HG03139 (cell line): ENCODE measurements around the gene LDB2.

Experiments used
- ATAC-seq: cut with Tn5 transposase; IDR thresholded peaks from one replicate; pipeline ENCODE4 v1.9.1; 2021; ENCODE audit not compliant: unreplicated experiment

The LDB2 gene

GRCh38 chr4:16726368-16727050 is 171.9 kb downstream of the LDB2 start:
- no peak for ATAC-seq

DNA sequence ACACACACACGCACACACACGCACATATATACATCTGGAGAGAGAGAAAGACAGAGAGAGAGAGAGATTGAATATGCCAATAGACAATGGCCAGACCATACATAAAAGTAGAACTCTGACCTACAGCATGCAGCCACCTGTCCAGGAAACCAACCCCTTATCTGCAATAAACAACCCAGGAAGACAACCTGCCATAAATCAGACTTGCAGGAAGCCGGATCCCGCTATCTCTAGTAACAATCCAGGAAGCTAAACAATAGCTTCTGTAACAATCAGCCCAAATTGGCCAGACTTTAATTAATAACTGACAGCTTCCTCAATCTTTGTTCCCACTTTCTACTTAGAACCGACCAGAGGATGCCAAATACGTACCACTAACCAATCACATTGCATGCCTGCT is 173.2 kb downstream of the LDB2 start:
- no peak for ATAC-seq

GRCh38 chr4:16722416-16722815 is 176.0 kb downstream of the LDB2 start:
- ATAC-seq = no peak

GRCh38 chr4:16721613-16722291 is 176.7 kb downstream of the LDB2 start:
- ATAC-seq = no peak

DNA sequence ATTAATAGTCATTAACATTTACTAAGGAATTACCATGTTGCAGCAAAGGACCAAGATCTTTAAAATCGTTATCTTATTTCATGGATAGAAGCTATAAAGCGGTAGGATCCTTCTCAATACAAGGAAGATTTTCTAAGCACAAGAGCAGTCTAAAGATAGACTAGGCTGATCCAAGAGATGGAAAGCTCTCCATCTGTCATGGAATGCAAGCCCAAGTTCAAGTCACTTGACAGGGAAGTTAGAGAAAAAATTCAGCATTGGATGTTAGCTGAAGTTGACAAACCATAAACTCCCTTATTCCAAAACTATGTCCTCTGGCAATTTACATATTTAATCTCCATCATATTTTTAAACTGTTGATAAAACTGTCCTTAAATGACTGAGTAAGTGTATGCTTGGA is 177.7 kb downstream of the LDB2 start:
- ATAC-seq = no peak

DNA sequence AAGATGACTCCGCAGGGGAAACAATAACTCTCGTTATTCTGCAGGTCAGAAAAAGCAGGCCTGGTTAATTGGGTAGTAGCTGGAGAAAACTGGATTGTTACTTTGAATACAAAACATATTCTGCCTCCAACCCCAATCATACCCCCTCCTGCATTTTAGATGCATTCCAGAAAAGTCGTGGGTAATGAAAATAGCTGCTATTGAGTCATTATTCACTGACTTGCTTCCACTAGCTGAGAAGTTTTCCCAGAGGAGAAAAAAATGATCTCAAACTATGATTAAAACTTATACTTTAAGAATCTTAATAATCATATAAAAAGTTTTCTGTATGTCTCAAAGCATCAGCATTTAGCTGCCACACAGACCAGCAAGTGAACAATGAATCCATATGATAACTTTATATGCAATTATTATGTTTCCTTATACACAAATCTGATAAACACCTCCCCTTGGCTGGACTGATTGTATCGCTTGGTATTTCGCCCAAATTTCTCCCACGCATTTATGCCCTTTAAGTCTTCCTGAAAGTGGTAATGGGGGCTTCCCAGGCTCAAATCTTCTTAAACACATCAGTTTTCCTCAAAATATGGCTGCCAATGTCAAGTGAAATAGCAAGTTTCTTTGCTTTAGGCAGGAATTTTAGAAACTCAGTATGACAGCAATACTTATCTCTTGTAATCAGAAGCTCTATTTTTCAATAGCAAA is 181.0 kb downstream of the LDB2 start:
- no peak for ATAC-seq

DNA sequence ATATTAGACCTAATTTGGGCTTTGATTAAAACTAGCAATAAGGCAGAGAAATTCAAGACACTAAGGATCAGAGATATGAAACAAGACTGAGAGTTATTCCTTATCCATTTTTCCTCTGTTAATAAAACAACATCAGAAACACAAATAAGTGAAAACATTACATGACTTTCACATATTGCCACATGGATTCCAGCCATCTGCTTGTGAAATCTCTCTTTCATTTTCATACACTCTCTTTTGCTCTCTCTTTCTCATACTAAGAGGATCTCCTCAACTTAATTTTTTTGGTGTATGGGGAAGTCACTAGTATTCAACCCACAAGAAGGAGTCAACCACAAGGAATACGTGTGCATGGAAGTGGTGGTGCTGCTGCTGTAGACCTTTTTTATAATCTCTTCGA is 183.0 kb downstream of the LDB2 start:
- ATAC-seq = no peak

DNA sequence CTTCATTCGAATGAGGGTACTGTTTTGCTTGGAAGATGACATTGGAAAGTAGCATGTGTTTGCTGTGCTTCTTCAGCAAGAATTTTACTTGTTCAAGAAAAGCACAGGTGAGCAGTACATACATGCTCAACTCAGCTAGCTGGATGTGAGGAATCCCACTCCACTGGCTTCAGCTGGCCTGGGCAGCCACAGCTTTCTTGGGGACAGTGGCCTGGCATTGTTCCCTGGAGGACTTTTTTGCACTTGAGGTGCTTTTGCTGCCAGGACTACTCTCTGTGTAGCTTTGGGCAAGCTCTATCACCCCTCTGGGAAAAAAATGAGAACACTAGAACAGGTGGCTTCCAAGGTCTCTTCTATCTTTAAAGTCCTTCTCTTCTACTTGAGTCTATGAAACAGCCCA is 184.3 kb downstream of the LDB2 start:
- ATAC-seq = no peak

GRCh38 chr4:16713696-16714095 is 184.7 kb downstream of the LDB2 start:
- ATAC-seq = no peak

GRCh38 chr4:16713271-16713670 is 185.2 kb downstream of the LDB2 start:
- no peak for ATAC-seq

DNA sequence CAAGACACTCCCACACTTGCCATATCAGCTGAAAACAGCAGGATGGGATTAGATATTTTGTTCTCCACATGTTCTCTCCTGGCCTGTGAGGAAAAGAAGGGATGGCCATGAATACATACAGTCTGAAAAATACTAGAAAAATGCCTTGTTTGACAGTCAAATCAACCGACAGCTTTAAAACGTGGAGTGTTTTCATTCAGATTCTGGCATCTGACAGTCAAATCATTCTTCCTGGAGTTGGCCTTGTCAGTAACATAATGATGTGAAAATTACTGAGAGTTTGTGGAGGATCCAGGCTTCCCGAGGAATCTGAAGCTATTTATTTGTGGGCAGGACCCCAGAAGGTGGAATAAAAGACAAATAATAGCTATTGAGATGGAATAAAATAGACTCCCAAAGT is 188.2 kb downstream of the LDB2 start:
- no peak for ATAC-seq

GRCh38 chr4:16707874-16708273 is 190.6 kb downstream of the LDB2 start:
- no peak for ATAC-seq

- no peak for ATAC-seq
These were observed 192.2 kb downstream of the LDB2 start for GRCh38 chr4:16706251-16706650.

DNA sequence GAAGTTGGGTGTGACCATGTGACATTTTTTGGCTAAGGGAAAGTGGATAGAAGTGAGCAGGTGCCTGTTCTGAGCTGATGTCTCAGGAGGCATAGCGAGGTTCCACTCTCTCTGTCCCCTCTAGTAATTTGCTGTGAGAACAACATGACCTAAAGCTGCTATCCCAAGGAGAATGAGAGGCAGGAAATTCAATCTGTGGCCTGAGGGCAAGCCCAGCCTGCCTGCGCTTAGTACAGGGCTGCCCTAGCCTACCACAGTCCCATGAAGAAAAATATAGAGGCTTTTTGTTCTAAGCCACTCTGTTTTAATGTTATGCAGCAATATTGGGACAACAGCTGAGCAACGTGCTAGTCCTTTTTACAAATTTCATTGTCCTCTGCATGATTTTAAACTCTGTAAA is 193.1 kb downstream of the LDB2 start:
- ATAC-seq = no peak

- ATAC-seq = no peak
These were observed 194.0 kb downstream of the LDB2 start for GRCh38 chr4:16704489-16704888.

DNA sequence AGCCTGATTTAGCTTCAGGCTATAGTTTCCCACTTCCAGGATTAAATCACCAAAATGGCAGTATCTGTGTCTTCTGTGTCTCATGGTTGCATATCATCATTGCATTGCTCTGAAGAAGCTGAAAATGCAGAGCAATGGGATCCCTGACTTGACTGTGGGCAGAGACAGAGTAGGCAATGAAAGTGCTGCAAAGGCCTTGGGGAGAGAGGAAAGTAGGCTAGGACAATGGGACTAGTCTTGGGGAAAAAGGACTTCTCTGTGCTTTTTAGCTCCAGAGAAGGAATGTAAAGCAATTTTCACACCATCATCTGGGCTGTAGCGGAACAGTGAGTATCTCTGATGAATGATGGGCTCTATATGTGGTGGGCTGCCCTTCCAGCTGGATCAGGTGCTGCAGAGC is 202.5 kb downstream of the LDB2 start:
- no peak for ATAC-seq

GRCh38 chr4:16694884-16695276 is 203.6 kb downstream of the LDB2 start:
- ATAC-seq = no peak

- ATAC-seq = no peak
These were observed 204.1 kb downstream of the LDB2 start for GRCh38 chr4:16694173-16694883.

DNA sequence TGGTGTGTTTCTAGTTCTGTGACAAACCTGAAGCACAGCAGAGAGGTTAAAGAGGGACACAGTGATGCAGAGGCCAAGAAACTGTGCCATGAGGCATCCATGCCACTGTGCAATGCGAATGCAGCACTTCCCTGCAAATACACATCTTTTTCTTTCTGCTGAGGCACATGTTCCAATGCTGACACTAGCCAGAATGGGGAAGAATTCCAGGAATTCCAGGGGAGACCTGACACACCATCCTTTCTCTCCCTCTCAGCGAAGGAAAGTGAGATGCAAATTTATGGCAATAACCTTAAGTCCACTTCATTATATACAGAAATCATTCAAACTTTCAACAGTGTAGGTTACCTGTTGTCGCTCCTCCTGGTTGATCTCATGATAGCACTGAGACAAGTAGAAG is 204.8 kb downstream of the LDB2 start:
- ATAC-seq = no peak

DNA sequence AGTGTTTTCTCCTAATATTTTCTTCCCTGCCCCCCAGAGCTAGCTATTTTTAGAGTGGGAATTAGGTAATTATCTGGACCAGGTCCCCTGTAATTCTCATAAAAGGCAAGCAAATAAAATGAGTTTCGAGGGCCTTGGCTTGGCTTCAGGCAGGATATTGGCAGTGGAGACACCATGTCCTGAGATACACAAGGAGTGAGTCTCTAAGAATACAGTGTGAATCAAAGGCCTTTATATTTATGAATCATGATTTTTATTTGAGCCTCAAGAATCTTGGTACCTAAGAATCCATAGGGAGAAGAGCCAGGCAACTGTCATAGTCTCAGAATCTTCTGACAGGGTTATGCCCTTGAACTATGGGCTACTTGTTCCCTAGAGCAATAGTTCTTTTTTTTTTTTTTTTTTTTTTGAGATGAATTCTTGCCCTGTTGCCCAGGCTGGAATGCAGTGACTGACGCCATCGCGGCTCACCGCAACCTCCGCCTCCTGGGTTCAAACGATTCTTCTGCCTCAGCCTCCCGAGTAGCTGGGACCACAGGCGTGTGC is 205.4 kb downstream of the LDB2 start:
- ATAC-seq = no peak

DNA sequence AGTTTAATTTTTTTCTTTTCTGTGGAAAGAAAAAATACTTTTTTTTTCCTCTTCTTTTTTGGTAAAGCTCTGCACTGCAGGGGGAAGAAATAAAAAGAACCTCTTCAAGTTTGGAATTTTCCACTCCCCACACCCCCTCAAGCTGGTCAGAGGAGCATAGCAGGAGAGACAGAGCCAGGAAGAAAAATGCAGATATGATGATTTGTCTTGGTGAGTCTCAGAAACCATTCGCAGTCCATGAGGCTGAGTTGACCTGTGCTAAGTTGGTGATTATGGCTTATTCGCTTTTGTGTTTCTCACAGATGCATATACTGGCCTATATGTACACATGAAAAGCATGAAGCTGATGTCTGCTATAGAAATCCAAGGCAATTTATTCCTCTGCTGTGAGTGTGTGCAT is 205.9 kb downstream of the LDB2 start:
- no peak for ATAC-seq
